Measurements from ENCODE around the gene DUSP16.

DUSP16 gene

DNA sequence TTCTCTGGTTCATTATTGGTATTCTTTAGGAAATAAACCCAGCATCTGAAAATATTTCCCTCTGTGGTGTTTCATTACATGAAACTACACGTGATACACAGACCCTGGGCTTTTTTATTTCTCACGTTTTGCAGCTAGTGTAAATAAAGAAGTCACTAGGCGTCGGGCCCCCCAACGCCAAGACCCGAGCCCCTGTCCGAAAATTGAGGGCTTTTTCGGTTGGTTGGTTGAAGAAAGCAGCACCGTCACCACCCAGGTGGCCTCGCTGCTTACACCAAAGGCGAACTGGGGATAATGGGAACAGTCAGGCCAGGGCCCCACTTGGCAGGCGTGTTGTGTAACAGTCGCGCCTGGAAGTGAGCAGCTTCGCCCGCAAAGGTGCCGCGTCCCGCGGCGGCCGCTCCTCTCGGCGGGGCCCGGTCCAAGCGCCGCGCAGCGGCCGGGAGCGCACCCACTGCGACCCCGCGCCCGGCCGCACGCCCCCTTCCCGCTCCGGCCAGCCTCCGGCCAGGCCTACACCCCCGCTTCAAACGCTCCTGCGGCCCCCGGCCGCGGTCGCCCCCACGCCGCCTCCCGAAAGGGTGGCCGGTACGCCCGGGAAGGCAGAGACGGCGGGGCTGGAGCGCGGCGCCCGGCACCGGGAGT, 1.2 kb downstream of the DUSP16 start:
- Histone ChIP-seq H3K27ac (ENCODE audit: low read depth, low read length, severe bottlenecking) (peak overlapping the region; percentile 98), H3K4me1 (ENCODE audit: control insufficient read depth, insufficient read depth, low read length, poor library complexity, severe bottlenecking) (peaks cover 19% of the 10 kb centered on the region), H3K36me3 (ENCODE audit: control insufficient read depth, insufficient read depth, low read length) (no peaks in the 10 kb centered on the region), H3K4me3 (ENCODE audit: extremely low read depth, insufficient read depth, low read length, poor library complexity, severe bottlenecking) (peak overlapping the region; percentile 87), H3K9me3 (ENCODE audit: control insufficient read depth, low read length) (peaks cover 8% of the 10 kb centered on the region)
- 0 to 1% methylated on average over 37 to 42 of the region's 60 CpGs for WGBS, 2 experiments (ENCODE audit: insufficient coverage in 2 of 2)

DNA sequence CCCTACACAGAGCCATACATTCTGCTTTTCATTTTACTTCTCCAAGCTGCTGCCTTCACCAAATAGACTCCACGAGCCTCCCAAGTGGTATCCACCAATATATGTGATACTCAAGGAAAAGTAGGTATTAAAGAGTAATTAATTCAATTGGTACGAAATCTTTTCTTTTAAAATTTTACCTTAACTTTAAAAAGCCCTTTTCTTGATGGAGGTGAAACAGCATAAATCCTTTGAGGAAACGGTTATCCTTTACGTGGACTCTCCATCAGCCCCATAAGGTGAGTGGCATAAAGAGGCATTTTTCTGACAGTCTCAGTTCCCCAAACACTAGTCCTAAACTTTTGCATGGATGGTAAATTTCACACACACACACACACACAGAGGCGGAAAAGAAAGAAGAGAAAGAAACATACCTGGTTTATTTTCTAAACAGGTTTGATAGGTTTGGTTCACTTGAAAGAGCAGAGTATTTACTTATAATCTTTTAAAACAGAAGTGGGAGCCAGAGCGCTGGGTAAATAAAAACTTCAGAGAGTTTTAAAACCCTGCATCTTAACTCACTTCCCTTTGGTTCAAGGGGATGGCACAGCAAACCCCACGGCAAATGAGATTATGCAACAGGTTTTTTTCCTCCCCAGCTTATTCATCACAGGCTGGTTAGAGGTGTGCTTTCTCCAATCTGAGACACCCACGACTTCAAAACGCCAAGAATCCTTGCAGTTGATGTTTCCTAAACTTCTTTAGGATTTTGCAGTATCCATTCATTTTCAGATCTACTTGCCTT, 1.9 kb downstream of the DUSP16 start:
- peak overlapping the region; percentile 98 for H3K27ac ChIP-seq (ENCODE audit: low read depth, low read length, severe bottlenecking)
- H3K4me3 ChIP-seq (ENCODE audit: extremely low read depth, insufficient read depth, low read length, poor library complexity, severe bottlenecking), result peak overlapping the region; percentile 87
- peaks cover 8% of the 10 kb centered on the region for H3K9me3 ChIP-seq (ENCODE audit: control insufficient read depth, low read length)
- peaks cover 19% of the 10 kb centered on the region for H3K4me1 ChIP-seq (ENCODE audit: control insufficient read depth, insufficient read depth, low read length, poor library complexity, severe bottlenecking)
- H3K36me3 ChIP-seq (ENCODE audit: control insufficient read depth, insufficient read depth, low read length), result no peaks in the 10 kb centered on the region
- WGBS, 2 experiments (ENCODE audit: insufficient coverage in 2 of 2), result 0 to 11% methylated on average over 2 to 5 of the region's 9 CpGs

DNA sequence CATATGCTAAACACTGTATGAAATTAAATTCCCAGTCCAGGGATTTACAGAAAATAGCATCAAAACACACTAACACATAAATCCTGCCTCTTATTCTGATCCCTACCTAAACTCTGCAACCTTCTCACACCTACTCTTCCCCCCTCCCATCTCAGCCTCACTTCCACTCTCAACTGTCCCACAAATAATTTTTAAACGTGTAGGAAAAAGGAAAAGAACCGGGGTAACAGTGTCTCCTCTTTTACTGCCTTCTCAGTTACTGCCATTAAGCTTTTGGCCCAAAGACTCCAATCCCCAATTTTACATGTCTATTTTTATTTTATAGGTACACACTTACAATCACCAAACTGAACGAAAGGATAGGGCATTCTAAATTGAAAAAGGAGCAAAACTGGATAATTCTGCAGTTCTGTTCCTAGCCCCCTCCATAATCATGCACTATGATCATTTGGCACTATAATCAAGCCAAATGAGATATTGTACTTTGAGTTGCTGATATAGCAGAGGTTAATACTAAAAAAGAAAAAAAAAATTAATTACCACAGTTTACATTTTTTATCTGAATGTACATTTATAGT, 2.9 kb downstream of the DUSP16 start:
- H3K9me3 ChIP-seq (ENCODE audit: control insufficient read depth, low read length), result peaks cover 3% of the 10 kb centered on the region
- H3K36me3 ChIP-seq (ENCODE audit: control insufficient read depth, insufficient read depth, low read length), result no peaks in the 10 kb centered on the region
- H3K4me1 ChIP-seq (ENCODE audit: control insufficient read depth, insufficient read depth, low read length, poor library complexity, severe bottlenecking), result peaks cover 19% of the 10 kb centered on the region
- WGBS, 2 experiments (ENCODE audit: insufficient coverage in 2 of 2), result 14 to 50% methylated on average over 1 of the region's 3 CpGs
- H3K27ac ChIP-seq (ENCODE audit: low read depth, low read length, severe bottlenecking), result no peak overlapping the region
- peak overlapping the region; percentile 22 for H3K4me3 ChIP-seq (ENCODE audit: extremely low read depth, insufficient read depth, low read length, poor library complexity, severe bottlenecking)

DNA sequence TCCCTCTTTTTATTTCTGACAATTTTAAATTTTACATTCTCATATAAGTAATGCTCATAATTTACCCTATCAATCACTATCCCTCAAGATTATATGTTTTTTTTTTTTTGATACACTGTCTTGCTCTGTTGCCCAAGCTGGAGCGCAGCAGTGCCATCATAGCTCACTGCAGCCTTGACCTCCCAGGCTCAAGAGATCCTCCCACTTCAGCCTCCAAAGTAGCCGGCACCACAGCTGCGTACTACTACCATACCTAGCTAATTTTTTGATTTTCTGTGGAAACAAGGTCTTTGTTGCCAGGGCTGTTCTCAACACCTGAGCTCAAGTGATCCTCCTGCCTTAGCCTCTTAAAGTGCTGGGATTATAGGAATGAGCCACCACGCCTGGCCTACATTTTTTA, 4.4 kb downstream of the DUSP16 start:
- Histone ChIP-seq H3K9me3 (ENCODE audit: control insufficient read depth, low read length) (no peaks in the 10 kb centered on the region), H3K36me3 (ENCODE audit: control insufficient read depth, insufficient read depth, low read length) (peaks cover 10% of the 10 kb centered on the region), H3K27ac (ENCODE audit: low read depth, low read length, severe bottlenecking) (no peak overlapping the region), H3K4me1 (ENCODE audit: control insufficient read depth, insufficient read depth, low read length, poor library complexity, severe bottlenecking) (peaks cover 10% of the 10 kb centered on the region), H3K4me3 (ENCODE audit: extremely low read depth, insufficient read depth, low read length, poor library complexity, severe bottlenecking) (no peak overlapping the region)
- WGBS, 2 experiments (ENCODE audit: insufficient coverage in 2 of 2), result 60 to 73% methylated on average over 1 to 3 of the region's 4 CpGs

DNA sequence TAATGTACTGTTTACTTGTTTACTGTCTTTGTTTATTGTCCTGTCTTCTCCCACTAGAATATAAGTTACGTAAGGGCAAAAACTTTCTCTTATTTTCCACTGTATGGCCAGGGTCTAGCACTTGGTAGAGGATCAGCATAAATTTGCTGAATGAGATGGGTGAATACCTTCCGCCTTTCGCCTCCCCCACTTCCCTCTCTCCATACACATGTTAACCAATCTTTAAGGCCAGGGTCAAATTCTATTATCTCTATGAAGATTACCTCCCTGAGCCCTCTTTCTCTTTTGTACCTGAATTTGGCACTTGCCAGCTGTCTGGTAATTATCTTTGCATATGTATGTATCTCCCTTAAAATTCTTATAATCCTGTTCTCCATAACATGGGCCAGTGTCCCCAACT, 4.9 kb downstream of the DUSP16 start:
- peaks cover 5% of the 10 kb centered on the region for H3K4me1 ChIP-seq (ENCODE audit: control insufficient read depth, insufficient read depth, low read length, poor library complexity, severe bottlenecking)
- WGBS, 2 experiments (ENCODE audit: insufficient coverage in 2 of 2), result no CpG with 5 or more reads among the region's 3 CpGs
- no peak overlapping the region for H3K4me3 ChIP-seq (ENCODE audit: extremely low read depth, insufficient read depth, low read length, poor library complexity, severe bottlenecking)
- H3K27ac ChIP-seq (ENCODE audit: low read depth, low read length, severe bottlenecking), result no peak overlapping the region
- no peaks in the 10 kb centered on the region for H3K9me3 ChIP-seq (ENCODE audit: control insufficient read depth, low read length)
- peaks cover 14% of the 10 kb centered on the region for H3K36me3 ChIP-seq (ENCODE audit: control insufficient read depth, insufficient read depth, low read length)

DNA sequence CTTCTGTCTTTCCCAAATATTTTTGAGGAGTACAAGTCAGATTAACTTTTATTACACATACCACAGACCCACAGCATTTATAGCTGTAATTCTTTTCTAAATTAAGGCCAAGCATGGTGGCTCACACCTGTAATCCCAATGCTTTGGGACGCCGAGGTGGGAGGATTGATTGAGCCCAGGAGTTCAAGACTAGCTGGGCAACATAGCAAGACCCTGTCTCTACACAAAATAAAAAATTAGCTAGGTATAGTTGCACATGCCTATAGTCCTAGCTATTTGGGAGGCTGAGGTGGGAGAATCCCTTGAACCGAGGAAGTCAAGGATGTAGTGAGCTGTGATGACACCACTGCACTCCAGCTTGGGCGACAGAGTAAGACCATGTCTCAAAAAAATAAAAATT, 7.0 kb downstream of the DUSP16 start:
- Histone ChIP-seq H3K9me3 (ENCODE audit: control insufficient read depth, low read length) (no peaks in the 10 kb centered on the region), H3K27ac (ENCODE audit: low read depth, low read length, severe bottlenecking) (no peak overlapping the region), H3K4me3 (ENCODE audit: extremely low read depth, insufficient read depth, low read length, poor library complexity, severe bottlenecking) (no peak overlapping the region), H3K4me1 (ENCODE audit: control insufficient read depth, insufficient read depth, low read length, poor library complexity, severe bottlenecking) (peaks cover 5% of the 10 kb centered on the region), H3K36me3 (ENCODE audit: control insufficient read depth, insufficient read depth, low read length) (peaks cover 14% of the 10 kb centered on the region)
- no CpG with 5 or more reads among the region's 4 CpGs for WGBS, 2 experiments (ENCODE audit: insufficient coverage in 2 of 2)

DNA sequence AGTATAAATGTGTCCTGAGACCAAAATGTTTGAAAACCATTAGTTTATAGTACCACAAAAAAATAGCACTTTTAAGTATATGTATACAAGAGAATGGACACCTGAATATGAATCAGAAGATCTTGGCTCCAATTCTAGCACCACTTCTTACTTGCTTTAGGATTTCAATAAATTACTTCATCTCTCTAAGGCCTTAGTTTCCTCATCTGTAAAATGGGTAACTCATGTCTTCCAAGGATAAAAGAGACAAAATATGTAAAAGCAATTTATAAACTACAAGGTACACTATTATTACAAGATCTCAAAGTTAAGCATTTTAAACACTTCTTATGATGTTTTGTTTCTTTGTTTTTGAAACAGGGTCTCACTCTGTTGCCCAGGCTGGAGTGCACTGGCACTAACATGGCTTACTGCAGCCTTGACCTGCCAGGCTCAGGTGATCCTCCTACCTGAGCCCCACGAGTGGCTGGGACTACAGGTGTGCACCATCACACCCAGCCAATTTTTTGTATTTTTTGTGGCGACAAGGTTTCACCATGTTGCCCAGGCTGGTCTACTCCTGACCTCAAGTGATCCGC, 9.4 kb downstream of the DUSP16 start:
- H3K4me3 ChIP-seq (ENCODE audit: extremely low read depth, insufficient read depth, low read length, poor library complexity, severe bottlenecking), result no peak overlapping the region

DNA sequence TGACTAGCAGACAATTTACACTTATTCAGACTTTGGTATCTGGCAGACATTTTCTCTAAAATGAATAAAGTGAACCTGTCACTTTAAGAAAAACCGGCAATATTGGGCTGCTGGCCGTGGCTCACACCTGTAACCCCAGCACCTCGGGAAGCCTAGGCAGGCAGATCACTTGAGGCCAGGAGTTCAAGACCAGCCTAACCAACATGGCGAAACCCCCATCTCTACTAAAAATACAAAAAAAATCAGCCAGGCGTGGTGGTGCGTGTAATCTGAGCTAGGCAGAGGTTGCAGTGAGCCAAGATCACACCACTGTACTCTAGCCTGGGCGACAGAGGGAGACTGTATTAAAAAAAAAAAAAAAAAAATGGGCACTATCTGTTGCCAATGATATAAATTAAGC, 11.5 kb downstream of the DUSP16 start:
- no peaks in the 10 kb centered on the region for H3K9me3 ChIP-seq (ENCODE audit: control insufficient read depth, low read length)
- no peak overlapping the region for H3K27ac ChIP-seq (ENCODE audit: low read depth, low read length, severe bottlenecking)
- 87 to 88% methylated on average over 3 to 5 of the region's 7 CpGs for WGBS, 2 experiments (ENCODE audit: insufficient coverage in 2 of 2)
- peaks cover 14% of the 10 kb centered on the region for H3K36me3 ChIP-seq (ENCODE audit: control insufficient read depth, insufficient read depth, low read length)
- H3K4me3 ChIP-seq (ENCODE audit: extremely low read depth, insufficient read depth, low read length, poor library complexity, severe bottlenecking), result no peak overlapping the region
- no peaks in the 10 kb centered on the region for H3K4me1 ChIP-seq (ENCODE audit: control insufficient read depth, insufficient read depth, low read length, poor library complexity, severe bottlenecking)

More for the DNA sequence above, 9.4 kb downstream of the DUSP16 start:
- no peaks in the 10 kb centered on the region for H3K9me3 ChIP-seq (ENCODE audit: control insufficient read depth, low read length)
- H3K36me3 ChIP-seq (ENCODE audit: control insufficient read depth, insufficient read depth, low read length), result peaks cover 14% of the 10 kb centered on the region
- 97 to 100% methylated on average over 2 to 3 of the region's 3 CpGs for WGBS, 2 experiments (ENCODE audit: insufficient coverage in 2 of 2)
- H3K4me1 ChIP-seq (ENCODE audit: control insufficient read depth, insufficient read depth, low read length, poor library complexity, severe bottlenecking), result no peaks in the 10 kb centered on the region
- no peak overlapping the region for H3K27ac ChIP-seq (ENCODE audit: low read depth, low read length, severe bottlenecking)

DNA sequence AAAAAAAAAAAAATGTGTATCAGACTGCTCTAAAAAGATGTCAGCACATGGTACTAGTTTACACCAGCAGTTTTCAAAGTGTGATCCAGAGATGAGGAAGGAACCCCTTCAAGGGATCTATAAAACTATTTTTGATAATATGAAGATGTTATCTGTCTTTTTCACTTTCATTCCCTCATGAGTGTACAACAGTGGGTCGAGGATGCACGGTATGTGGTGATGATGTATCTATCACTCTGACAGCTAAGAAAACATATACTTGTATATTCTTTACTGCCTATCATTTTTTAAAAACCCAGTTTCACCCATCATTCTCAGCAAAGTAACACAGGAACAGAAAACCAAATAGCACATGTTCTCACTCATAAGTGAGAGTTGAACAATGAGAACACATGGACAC, 12.4 kb downstream of the DUSP16 start:
- H3K27ac ChIP-seq (ENCODE audit: low read depth, low read length, severe bottlenecking), result no peak overlapping the region
- no peaks in the 10 kb centered on the region for H3K9me3 ChIP-seq (ENCODE audit: control insufficient read depth, low read length)
- no peak overlapping the region for H3K4me3 ChIP-seq (ENCODE audit: extremely low read depth, insufficient read depth, low read length, poor library complexity, severe bottlenecking)
- no CpG with 5 or more reads among the region's 2 CpGs for WGBS, 2 experiments (ENCODE audit: insufficient coverage in 2 of 2)
- no peaks in the 10 kb centered on the region for H3K4me1 ChIP-seq (ENCODE audit: control insufficient read depth, insufficient read depth, low read length, poor library complexity, severe bottlenecking)
- H3K36me3 ChIP-seq (ENCODE audit: control insufficient read depth, insufficient read depth, low read length), result peaks cover 14% of the 10 kb centered on the region

DNA sequence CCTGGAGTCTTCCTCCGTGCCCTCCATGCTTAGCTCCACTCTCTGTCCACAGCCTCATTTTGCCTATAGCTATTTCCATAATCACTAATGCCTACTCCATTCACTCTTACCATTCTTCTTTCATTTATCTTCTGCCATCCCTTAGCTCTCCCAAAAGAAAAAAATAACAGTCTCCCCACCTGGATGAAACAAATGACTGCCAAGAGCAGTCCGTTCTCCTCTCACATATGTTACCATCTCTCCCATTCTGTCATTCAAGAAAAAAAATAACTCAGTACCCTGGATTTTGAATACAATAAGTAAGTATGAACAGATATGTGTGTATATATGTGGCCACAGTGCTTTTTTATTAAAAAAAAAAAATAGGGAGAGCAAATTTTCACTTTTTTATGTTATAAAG, 13.2 kb downstream of the DUSP16 start:
- Histone ChIP-seq H3K4me3 (ENCODE audit: extremely low read depth, insufficient read depth, low read length, poor library complexity, severe bottlenecking) (no peak overlapping the region), H3K9me3 (ENCODE audit: control insufficient read depth, low read length) (no peaks in the 10 kb centered on the region), H3K36me3 (ENCODE audit: control insufficient read depth, insufficient read depth, low read length) (peaks cover 14% of the 10 kb centered on the region), H3K27ac (ENCODE audit: low read depth, low read length, severe bottlenecking) (no peak overlapping the region), H3K4me1 (ENCODE audit: control insufficient read depth, insufficient read depth, low read length, poor library complexity, severe bottlenecking) (no peaks in the 10 kb centered on the region)
- WGBS, 2 experiments (ENCODE audit: insufficient coverage in 2 of 2), result 75 to 92% methylated on average over 1 of the region's 2 CpGs
